ENCODE results near the gene TMPRSS3. TPM values are rescaled to one million over a fixed set of nuclear protein-coding genes. Genes with fewer than 3 reads are reported as not detected.

The TMPRSS3 gene
- total RNA-seq, 4 donors from 2014 or later: not detected

DNA sequence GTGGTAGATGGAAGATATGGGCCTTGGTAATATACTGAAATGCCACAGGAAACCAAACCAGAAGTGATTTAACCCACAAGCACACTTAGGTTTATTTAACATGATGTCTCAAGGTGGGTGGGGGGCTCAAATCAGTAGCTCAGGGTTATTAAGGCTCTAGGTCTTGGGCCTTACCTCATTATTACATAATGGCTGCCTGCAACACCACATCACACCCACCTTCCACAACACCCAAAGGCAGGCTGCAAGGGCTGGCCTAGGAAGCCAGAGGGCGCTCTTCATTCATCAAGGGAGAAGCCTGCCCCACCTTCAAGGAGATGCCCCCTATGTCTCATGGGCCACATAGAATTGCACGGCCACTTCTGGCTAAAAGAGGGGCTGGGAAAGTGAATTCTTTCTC, 35.5 kb downstream of the TMPRSS3 start:
- no peaks in the 10 kb centered on the region for H3K4me1 ChIP-seq
- H3K27me3 ChIP-seq: peaks cover 0 to 68% (median 2%) of the 10 kb centered on the region in 4 donors
- WGBS: 94% methylated on average over 2 of the region's 2 CpGs
- intact Hi-C loops (cut with DNase I): no loop called here
- no peak overlapping the region for H3K27ac ChIP-seq (replicated peaks in 1 of 4)
- H3K9me3 ChIP-seq: peaks cover 0 to 31% (median 13%) of the 10 kb centered on the region in 4 donors
- H3K4me3 ChIP-seq: no peak overlapping the region
- TF ChIP-seq EP300 (IDR thresholded peaks at IDR 0.05) (no peak), POLR2AphosphoS5 (IDR thresholded peaks at IDR 0.05) (no peak), POLR2A (IDR thresholded peaks at IDR 0.05; ENCODE audit: low read depth) (no peak)
- TF ChIP-seq, protein P1, sequence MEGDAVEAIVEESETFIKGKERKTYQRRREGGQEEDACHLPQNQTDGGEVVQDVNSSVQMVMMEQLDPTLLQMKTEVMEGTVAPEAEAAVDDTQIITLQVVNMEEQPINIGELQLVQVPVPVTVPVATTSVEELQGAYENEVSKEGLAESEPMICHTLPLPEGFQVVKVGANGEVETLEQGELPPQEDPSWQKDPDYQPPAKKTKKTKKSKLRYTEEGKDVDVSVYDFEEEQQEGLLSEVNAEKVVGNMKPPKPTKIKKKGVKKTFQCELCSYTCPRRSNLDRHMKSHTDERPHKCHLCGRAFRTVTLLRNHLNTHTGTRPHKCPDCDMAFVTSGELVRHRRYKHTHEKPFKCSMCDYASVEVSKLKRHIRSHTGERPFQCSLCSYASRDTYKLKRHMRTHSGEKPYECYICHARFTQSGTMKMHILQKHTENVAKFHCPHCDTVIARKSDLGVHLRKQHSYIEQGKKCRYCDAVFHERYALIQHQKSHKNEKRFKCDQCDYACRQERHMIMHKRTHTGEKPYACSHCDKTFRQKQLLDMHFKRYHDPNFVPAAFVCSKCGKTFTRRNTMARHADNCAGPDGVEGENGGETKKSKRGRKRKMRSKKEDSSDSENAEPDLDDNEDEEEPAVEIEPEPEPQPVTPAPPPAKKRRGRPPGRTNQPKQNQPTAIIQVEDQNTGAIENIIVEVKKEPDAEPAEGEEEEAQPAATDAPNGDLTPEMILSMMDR (IDR thresholded peaks at IDR 0.05): no peak
- no peak for DNase-seq (ENCODE audit: extremely low spot score)
- no peaks in the 10 kb centered on the region for H3K36me3 ChIP-seq

GRCh38 chr21:42358937-42359336, 36.9 kb downstream of the TMPRSS3 start:
- TF ChIP-seq POLR2AphosphoS5 (IDR thresholded peaks at IDR 0.05): no peak
- TF ChIP-seq, protein P1 (IDR thresholded peaks at IDR 0.05): no peak
- TF ChIP-seq EP300 (IDR thresholded peaks at IDR 0.05): no peak
- no peak for TF ChIP-seq POLR2A (IDR thresholded peaks at IDR 0.05; ENCODE audit: low read depth)
- H3K36me3 ChIP-seq: no peaks in the 10 kb centered on the region
- H3K9me3 ChIP-seq: peaks cover 0 to 40% (median 23%) of the 10 kb centered on the region in 4 donors
- 86% methylated on average over 13 of the region's 13 CpGs for WGBS
- intact Hi-C loops (cut with DNase I): no loop called here
- H3K27ac ChIP-seq (replicated peaks in 1 of 4): no peak overlapping the region
- H3K4me1 ChIP-seq: no peaks in the 10 kb centered on the region
- no peak for DNase-seq (ENCODE audit: extremely low spot score)
- no peak overlapping the region for H3K4me3 ChIP-seq
- peaks cover 0 to 59% (median 2%) of the 10 kb centered on the region in 4 donors for H3K27me3 ChIP-seq

- no peak for DNase-seq (ENCODE audit: extremely low spot score)
- H3K27me3 ChIP-seq: peaks cover 0 to 57% (median 2%) of the 10 kb centered on the region in 4 donors
- intact Hi-C loops (cut with DNase I): no loop called here
These were observed 37.6 kb downstream of the TMPRSS3 start for GRCh38 chr21:42358261-42358660.

DNA sequence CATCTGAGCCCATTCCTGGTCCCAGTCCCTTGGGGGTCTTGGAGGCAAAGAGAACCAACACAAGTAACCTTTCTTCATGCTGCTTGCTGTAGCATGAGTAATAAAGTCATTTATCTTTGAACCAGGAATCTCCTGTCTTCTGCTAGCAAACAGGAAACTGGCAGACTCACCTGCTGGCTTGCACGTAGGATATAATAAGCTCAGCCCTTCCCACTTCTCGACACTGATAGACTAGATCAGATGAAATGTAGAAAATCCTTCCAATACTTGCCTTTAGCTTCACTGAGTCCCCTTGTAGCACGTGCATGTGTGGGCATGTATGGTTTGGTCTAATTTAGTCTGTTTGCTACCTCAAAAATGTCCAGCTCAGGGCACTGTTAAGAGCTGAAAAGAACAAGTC, 38.5 kb downstream of the TMPRSS3 start:
- DNase-seq (ENCODE audit: extremely low spot score): no peak
- H3K27me3 ChIP-seq: peaks cover 0 to 50% (median 2%) of the 10 kb centered on the region in 4 donors

More at GRCh38 chr21:42358261-42358660, 37.6 kb downstream of the TMPRSS3 start:
- Histone ChIP-seq H3K4me1 (no peaks in the 10 kb centered on the region), H3K27ac (replicated peaks in 1 of 4) (no peak overlapping the region), H3K36me3 (no peaks in the 10 kb centered on the region), H3K4me3 (no peak overlapping the region), H3K9me3 (peaks cover 0 to 40% (median 24%) of the 10 kb centered on the region in 4 donors)
- 86% methylated on average over 12 of the region's 12 CpGs for WGBS
- TF ChIP-seq POLR2AphosphoS5 (IDR thresholded peaks at IDR 0.05) (no peak), POLR2A (IDR thresholded peaks at IDR 0.05; ENCODE audit: low read depth) (no peak), EP300 (IDR thresholded peaks at IDR 0.05) (no peak)
- TF ChIP-seq, protein P1 (IDR thresholded peaks at IDR 0.05): no peak

More for the DNA sequence above, 38.5 kb downstream of the TMPRSS3 start:
- intact Hi-C loops (cut with DNase I): no loop called here
- H3K9me3 ChIP-seq: peaks cover 0 to 40% (median 24%) of the 10 kb centered on the region in 4 donors
- H3K4me3 ChIP-seq: no peak overlapping the region
- H3K36me3 ChIP-seq: no peaks in the 10 kb centered on the region
- WGBS: 50% methylated on average over 3 of the region's 3 CpGs
- no peak overlapping the region for H3K27ac ChIP-seq (replicated peaks in 1 of 4)
- no peaks in the 10 kb centered on the region for H3K4me1 ChIP-seq
- TF ChIP-seq, protein P1 (IDR thresholded peaks at IDR 0.05): no peak
- TF ChIP-seq POLR2AphosphoS5 (IDR thresholded peaks at IDR 0.05) (no peak), POLR2A (IDR thresholded peaks at IDR 0.05; ENCODE audit: low read depth) (no peak), EP300 (IDR thresholded peaks at IDR 0.05) (no peak)
